Left cardiac atrium (tissue), 4 donors: Measurements from ENCODE around the gene THYN1. TPM values are rescaled to one million over a fixed set of nuclear protein-coding genes. Genes with fewer than 3 reads are reported as not detected.
A peak's percentile ranks its signal among the peaks of the same experiment; 100 is the strongest.

Experiments used
- ATAC-seq, 2 donors: fragments of 200-7000 bp; cut with Tn5 transposase; one replicate each; pipeline ENCODE4 v1.9.1; 2020; ENCODE audit warnings: mild to moderate bottlenecking in 2 of 2, moderate library complexity in 2 of 2
- DNase-seq: peaks from one replicate; pipeline ENCODE4 v3.0.0-alpha.2; 2020
- intact Hi-C, 2 donors: fragments of 100-400 bp; cut with DNase I; formaldehyde crosslinking; loops; one replicate each; pipeline versions ENCODE4 v1.14.1 to v1.15.1; 2022 to 2023
- total RNA-seq, 2 donors: library from RNA; stranded (reverse); fragmentation: NEBNext Ultra II Directional; extraction: Animal tissue kit (Norgen Biotek cat#: 25700); gene quantifications; one replicate each; pipeline ENCODE4 v1.2.1, GENCODE V29; 2021
- donor health status: DM: no; HTN: yes; CAD: no.
- donor health status: DM: no; HTN: yes; CAD: no; lungs with severe emphysema.
- donor health status: DM: yes; HTN: yes; CAD: no.
- donor health status: Dilated cardiomyopathy.

The THYN1 gene
- total RNA-seq, 2 donors from 2014 or later: 32.5 to 37.1 TPM

DNA sequence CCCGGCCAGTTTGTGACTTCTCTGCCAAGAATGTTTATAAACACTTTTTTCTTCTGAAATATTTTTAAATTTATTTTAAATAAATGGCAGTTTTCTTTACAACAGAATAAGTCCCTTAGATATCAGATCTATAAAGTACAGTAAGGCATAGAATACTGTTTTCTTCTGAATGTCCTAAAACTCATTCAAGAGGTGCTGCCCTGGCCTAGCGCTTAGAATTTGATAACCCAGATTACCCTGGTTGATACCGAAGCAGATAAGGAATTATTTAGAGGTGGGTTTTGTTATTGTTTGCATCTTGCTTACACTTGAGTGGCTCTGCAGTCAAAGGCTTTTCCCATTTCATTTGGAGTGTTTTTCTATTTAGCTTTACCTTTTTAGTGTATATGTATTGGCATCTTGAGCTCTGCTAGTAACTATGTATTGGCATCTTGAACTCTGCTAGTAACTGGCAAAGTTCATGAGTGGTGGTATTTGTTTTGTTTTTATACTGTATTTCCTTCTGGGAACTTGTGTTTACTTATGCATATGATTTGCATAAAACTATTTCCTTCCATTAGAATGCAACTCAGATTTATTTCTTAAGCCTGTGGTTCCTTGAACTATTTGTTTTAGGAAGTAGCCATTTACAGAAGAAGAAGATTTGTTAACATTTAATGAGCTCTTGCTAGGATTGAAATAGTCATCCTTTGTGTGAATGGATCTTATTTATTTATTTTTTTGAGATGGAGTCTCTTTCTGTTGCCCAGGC, 1.5 kb upstream of the THYN1 start:
- DNase-seq: no peak
- ATAC-seq: no peak
- intact Hi-C loops: no loop called here

DNA sequence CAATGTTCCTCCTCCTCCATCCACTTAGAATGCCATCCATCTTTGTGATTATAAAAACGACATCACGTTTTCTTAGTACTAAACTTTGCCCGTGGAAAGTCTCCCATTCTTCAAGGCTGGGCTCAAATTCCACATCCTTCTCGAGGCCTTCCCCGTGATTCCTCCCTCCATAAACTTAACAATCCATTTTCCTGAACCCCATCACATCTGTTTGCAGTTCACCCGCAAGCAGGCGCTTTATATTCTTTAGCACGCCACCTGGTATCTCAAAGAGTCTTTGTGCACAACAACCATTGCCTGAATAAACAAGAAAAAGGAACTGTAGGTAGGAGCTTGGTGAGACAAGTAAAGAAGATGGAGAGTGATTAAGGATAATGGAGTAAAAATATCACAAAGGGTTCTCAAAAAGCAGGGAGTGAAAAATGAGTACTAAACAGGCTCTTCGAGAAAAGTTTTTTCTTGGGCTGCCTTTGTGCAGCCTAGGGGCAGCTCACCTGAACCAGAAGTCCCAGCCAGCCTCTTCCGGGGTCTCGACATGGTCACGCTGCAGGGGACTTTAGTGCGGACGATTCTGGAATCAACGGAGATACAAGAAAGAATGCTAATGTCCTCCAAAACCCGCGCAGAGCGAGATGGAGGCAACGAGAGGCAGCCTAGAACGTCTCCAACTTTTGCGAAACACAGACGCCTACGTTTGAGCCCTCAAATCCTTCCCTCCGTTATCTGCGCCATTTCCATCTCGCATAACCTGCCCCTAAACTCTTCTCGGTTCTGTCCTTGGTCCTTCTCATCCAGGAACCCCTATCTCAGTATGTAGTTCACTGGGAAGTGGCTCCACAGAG, 585 bp downstream of the THYN1 start:
- DNase-seq (peak; percentile 36), ATAC-seq (peak; percentile 13 to 29)
- intact Hi-C loops: no loop called here

DNA sequence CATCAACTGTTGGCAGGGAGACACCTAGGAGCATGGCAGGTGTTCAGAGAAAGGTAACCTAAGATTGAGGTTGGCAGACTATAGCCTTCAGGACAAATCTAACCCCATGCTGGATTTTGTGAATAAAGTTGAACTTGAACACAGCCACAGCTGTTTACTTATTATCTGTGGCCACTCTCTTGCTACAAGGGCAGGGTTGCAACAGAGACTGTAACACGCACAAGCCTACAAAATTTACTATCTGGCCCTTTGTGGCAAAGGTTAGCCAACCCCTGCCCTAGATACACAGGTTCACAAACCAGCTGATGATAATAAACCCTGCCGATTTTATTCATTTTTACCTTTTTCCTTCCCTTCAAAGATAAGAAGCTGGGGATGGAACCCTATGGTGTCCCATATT, 2.5 kb downstream of the THYN1 start:
- DNase-seq: no peak
- no peak for ATAC-seq
- intact Hi-C loops: no loop called here

DNA sequence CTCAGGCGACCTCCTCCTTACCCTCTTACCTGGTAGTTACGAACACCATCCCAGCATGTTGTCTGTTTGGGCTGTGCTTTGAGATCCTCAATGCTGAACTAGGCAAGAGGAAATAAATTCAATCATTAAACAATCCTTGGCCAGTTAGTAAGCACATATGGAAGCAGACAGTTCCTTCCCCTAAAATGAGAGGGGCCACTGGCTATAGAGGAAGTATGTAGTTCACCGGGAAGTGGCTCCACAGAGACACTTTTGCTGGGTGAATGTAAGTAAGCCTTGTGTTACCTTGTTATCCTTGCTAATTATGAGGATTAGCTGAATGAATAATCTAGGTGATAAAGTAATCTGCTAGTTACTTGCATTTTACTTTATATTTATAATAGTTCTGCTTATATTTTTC, 2.9 kb downstream of the THYN1 start:
- ATAC-seq: no peak
- intact Hi-C loops: no loop called here
- DNase-seq: no peak

DNA sequence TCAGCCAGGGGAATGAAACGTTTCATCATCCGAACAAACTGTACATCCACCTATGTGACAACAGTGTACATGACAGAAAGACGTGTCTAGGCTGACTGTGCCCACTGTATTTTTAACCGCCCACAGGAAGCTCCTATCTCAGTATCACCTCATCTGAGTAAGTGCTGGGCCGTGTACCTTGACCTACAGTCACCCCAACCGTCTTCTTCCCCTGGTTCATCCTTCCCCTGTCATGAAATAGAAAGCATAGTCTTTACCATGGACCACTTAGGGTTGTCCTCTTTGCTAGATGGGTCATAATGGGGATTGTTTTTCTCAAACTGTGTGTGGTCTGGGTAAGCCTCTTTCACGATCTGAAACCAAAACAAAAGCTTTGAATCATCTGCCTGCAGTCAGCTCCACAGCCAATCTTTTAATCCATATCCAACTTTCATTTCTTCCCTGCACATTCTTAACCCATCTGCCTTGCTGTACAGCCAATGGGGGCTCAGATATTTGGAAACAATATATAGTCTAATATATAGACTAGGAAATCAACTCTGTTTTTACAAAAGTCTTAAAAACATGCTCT, 4.2 kb downstream of the THYN1 start:
- ATAC-seq (no peak), DNase-seq (no peak)
- intact Hi-C loops: no loop called here

DNA sequence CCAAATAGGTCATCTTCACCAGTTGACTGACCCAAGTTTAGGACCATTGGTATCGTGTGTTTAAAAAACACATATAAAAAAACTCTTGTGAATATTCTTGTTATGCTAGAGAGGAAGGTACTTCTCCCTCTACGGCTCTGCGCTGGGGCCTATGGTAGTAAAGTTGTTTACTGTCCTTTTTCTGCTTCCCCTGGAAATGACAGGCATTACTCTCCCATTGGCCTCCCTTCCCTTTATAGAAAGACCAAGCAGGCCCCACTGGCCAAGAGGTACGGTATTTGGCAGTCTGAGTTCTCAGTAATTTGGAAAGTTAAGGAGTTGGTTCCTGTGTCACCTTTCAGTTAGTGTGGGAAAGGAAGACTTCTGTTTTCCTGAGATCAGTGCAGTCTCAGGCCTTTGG, 6.5 kb downstream of the THYN1 start:
- no peak for DNase-seq
- no peak for ATAC-seq
- intact Hi-C loops: no loop called here

DNA sequence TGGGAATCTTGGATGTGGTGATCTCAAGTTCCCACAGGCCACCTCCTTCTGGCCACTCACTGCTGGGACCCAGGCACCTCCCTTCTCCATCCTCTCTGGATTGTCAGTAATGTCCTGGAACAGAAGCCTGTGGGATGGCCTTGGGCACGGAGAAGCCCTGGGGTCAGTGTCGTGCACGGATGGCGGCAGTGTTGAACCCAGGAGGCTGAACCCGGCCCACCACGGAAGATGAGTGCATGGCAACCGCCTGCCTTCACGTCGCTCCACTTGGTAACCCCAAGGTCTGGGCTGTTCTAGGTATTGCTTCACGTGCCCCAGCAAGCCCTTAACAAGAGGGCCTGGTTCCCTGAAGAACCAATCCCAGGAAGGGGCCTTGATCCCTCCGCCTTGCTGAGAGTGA, 7.1 kb downstream of the THYN1 start:
- intact Hi-C loops: no loop called here
- ATAC-seq: no peak
- DNase-seq: no peak

DNA sequence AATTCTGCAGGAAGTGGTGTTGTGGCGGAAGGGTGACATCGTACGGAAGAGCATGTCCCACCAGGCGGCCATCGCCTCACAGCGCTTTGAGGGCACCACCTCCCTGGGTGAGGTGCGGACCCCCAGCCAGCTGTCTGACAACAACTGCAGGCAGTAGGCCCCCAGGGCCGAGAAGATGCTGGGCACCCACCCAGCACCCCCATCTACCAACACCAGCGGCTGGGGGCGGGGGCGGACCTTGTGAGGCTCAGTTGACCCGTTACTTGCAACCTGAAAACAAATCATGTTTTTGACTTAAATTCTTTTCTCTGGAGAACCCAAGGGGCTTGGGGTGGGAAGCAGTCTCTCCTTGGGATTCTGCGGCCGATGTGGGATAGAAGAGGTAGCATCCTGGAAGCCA, 7.7 kb downstream of the THYN1 start:
- DNase-seq (no peak), ATAC-seq (no peak)
- intact Hi-C loops: no loop called here

DNA sequence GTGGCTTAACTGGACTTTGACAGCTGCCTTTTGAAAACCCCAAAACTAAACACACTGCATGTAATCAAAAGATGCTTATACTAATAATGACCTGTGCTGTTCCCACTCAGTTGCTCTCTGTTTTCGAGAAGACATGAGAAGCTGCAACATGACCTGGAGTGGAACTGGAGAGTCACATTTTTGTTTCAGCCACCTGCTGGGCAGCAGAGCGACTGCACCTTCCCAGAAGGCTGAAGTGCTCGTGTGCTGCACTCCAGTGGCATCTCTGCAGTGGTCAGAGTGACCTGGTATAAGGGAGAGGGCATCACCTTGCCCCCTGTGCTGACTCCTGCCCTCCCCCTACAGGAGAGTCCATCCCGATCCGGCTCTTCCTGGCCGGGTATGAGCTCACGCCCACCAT, 8.6 kb downstream of the THYN1 start:
- intact Hi-C loops: no loop called here
- DNase-seq (no peak), ATAC-seq (peak; percentile 10 to 39)

DNA sequence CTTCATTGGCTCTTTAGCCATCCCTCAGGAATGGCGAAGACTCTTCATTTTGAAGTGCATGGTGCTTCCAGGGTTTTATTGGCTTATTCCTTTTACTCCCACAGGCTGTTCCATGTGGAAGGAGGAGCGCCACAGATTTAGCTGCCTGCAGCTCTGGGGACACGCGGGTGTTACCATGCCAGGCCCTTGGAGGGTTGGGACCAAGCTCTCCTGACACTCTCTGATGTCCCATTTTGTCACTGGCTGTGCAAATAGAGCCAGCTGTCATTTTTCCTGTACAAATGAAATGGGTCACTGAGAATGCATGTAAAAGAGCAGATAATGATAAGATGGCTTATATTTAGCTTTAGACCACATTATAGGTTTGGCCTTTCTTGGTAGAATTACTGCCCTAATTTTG, 9.2 kb downstream of the THYN1 start:
- intact Hi-C loops: no loop called here
- no peak for DNase-seq
- ATAC-seq: no peak

DNA sequence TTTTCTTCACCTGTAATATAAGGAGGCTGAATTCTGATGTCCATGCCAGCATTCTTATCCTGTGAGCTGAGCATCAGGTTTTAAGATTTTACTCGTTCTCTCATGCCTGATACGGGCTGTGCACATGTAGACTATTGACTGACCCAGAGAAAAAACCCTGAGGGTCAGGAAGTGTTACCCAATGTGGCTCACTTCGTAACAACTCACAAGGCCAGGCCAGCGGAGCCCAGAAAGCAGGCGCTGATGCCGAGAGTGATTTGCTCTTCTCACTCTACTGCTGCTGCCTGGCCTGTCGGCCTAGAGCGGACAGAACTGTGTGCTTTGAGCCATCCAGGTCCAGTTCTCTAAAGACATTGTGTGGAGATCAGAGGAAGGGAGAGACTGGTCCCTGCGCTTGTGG, 10.8 kb downstream of the THYN1 start:
- intact Hi-C loops: no loop called here
- no peak for ATAC-seq
- no peak for DNase-seq

DNA sequence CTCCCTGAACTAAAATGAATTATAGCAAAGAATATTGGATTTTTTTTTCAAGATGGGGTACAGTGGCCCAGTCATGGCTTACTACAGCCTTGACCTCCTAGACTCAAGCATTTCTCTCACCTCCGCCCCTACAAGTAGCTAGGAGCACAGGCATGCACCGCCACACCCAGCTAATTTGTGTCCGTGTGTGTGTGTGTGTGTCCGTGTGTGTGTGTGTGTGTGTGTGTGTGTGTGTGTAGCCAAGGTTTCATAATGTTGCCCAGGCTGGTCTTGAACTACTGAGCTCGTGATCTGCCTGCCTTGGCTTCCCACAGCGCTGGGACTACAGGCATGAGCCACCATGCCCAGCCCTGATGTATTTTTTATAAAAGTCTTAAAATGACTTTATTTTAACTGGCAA, 12.6 kb downstream of the THYN1 start:
- ATAC-seq (no peak), DNase-seq (no peak)
- intact Hi-C loops: no loop called here

DNA sequence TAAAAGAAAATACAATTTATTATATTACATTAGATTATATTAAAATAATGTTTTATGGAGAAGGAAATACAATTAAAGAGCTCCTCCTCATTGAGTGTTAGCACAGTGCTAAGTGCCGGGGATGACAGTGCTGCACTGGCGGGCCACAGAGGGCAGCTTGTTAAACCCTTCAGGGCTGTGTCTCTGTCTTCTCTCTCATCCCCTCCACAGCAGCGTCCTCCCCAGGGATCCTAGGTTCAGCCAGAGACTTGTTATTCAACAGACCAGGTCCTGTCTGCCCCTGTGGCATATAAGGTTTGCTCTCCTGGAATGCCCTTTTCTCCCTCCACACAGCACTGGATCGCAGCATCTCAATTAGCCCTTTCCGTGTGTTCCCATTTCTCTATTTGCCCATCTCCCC, 14.2 kb downstream of the THYN1 start:
- no peak for ATAC-seq
- intact Hi-C loops: no loop called here
- DNase-seq: no peak

DNA sequence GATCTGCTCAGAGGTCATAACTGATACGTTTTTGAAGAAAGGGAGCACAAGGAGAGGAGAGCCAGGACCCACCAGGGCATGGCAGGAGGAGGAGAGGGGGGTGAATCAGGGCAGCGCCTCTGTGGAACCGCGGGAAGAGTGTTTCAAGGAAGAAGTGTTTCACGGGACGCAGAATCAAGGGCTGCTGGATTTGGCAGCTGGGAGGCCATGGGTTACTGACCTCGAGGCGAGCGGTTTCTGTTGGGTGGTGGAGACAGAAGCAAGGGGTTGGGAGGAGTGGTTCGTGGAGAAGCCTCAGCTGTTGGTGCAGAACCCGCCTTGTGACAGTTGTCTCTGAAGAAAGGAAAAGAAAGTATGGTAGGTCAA, 15.6 kb downstream of the THYN1 start:
- DNase-seq (no peak), ATAC-seq (no peak)
- intact Hi-C loops: no loop called here

DNA sequence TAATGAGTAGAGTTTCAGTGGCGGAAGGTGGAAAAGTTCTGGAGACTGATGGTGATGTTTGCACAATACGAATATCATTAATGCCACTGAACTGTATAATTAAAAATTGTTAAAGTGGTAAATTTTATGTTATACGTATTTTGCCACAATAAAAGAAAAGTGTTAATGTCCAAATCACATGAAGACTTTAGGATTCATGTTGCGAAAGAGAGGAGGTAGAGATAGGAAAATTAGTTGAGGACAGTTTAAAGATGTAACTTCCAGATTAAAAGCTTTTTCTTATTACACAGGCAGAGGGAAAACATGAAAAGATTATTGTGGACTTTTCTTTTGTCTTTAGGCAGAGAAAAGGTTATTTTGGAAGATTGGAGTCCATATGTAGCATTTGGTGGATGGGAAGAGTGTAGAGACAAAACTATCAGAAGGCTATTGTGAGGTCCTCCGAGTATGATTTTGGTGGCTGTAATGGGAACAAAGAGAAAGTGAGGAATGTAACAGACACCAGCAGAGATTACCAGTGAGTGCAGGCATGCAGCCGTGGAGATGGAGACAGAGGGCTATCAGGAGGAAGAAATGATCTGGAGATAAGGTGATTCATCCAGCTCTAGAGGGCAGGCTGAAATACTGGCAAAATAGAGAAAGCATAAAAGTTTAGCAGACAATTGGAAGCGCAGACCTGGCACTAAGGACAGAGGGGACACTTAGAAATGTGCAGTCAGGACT, 16.2 kb downstream of the THYN1 start:
- intact Hi-C loops: no loop called here
- no peak for DNase-seq
- no peak for ATAC-seq

DNA sequence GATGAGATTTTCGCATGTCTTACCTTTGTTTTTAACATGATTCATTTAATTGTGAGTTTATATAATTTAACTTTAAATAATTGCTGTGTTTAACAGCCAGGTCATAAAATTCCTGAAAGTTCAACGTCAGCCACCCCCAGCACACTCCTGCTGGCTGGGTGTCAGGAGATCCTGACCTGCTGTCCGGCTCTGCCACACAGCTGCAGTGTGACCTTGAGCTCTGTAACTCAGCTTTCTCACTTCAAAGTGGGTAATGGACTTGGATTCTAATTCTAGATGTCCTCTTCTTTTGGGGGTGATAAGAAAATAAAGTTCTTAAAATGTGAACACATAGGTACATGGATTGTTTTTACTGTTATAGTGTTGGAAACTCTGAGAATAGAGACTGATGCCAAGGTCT, 17.8 kb downstream of the THYN1 start:
- intact Hi-C loops: no loop called here
- ATAC-seq: peak in 1 of 2 donors; percentile 25
- no peak for DNase-seq

DNA sequence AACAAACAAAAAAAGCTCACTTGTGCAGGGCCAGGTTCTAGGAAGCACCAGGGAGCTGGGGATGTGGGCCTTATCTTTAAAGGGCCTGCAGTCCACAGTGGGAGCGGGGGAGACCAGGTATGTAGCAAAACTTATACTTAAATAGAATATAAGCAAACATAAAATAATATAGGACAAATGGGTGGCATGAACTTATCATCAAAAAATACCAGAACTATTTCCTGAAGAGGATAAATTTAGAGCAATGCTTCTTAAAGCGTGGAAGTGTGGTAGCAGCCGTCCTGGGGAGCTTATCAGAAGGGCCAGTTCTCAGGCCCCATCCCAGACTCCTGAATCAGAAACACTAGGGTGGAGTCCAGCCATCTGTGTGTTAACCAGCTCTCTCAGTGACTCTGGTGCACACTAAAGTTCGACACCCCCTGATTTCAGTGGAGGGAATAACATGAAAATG, 19.4 kb downstream of the THYN1 start:
- ATAC-seq (no peak), DNase-seq (no peak)
- intact Hi-C loops: no loop called here

DNA sequence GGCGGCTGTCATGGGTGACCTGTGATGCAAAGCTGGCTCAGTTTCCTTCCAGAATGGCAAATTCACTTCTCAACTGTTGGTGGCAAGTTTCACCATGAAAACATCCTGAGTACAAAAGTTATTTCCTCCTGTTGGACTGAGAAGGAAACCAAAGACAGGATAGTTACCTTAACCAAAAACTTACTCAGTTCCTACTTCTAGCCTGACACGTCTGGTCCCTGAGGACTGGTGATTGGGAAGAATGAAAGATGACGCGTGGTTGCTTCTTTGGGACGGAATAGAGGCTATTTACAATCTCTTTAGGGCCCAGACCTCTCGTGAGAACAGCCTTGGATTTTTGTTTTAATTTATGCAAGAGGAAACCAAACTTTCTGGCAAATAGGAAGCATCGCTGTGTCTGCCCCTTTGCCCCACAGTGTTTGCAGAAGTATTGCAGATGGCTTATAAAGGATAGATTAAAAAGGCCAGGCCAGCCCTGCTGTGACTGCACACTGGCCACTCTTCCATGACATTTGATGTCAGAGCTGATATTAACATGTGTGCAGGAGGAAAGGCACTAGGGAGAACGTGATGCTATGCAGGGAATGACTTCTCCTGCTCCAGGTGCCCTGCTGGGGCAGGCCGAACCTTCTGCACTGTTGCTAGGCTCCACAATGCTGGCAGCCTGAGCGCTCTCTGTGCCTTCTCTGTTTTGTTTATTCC, 21.0 kb downstream of the THYN1 start:
- no peak for DNase-seq
- intact Hi-C loops: no loop called here
- no peak for ATAC-seq

DNA sequence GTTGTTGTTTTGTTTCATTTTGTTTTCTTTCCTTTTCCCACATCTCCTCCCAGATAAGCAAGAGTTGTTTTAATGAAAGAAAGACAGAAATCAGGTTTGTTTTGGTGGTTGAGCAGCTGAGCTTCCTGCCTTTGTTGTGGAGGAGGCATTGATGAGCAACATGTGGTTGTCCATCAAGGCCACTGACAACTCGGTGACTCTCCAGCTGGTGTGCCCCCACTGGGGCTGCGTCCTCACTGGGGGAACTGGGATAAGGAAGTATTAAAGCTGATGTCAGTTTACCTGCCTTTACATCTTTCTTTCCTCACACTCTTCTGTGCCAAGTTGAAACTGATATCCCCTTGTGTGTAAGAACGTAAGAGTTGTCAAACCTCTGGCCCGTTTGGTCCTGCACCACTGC, 22.8 kb downstream of the THYN1 start:
- DNase-seq: no peak
- intact Hi-C loops: no loop called here
- no peak for ATAC-seq
